Measurements from ENCODE around the gene NECAB3.

DNA sequence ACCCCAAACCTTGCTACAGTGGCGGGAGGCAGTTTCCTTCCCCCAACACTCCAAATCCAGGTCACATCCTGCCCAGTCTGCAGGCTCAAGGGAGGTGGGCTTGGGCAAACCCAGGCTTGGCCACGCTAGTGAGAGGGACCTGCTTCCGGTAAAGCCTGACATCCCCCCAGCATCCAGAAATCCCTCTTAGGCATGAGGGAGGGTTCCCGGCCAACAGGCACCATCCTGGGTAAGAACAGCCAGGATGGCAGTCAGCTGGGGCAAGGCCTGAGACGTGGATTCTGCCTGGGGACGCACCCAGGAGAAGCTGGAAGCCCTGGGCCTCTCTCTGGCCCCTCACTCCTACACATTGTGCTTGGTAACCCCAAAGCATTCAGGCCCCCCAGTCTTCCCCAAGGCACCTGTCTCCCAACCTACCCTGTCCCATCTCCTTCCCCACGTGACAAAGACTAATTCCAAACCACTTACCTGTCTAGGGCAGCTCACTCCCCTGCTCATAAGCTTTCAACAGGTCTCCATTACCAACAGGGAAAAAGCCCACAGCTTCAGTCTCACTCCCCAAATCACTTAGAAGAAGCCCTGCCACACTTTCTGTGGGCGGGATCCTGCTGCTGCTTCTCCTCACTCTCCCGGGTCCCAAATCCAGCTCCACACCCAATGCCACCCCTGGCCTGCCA lies 10.0 kb downstream of the NECAB3 start:
- TF ChIP-seq CTCF (IDR thresholded peaks at IDR 0.05): no peak
- TF ChIP-seq EZH2phosphoT487 (IDR thresholded peaks at IDR 0.05): no peak
- no peak for TF ChIP-seq EZH2 (IDR thresholded peaks at IDR 0.05)
